Uterus (tissue), 2 donors: ENCODE measurements around the gene UPK1A.
"Not testable (repeated sequence)": the region's sequence is repeated elsewhere in the genome, so short reads cannot be mapped to it uniquely, and the experiment has no call there.

ENCODE experiments used
- POLR2A ChIP-seq, 2 donors: fragments of 450-650 bp; IDR thresholded peaks; one replicate each; pipeline ENCODE4 v1.6.1; 2016; ENCODE audit warnings: antibody characterized with exemption in 2 of 2, mild to moderate bottlenecking in 1 of 2, moderate library complexity in 1 of 2
- TF ChIP-seq, protein P1 (sequence below), 4 experiments: fragments of 200-600 bp in 2 of 4; fragments of 450-650 bp in 2 of 4; sonication (generic) in 2 of 4; IDR thresholded peaks; one replicate each; pipeline ENCODE4 v1.5.1; 2016 to 2019; ENCODE audit warnings: antibody characterized with exemption in 4 of 4, mild to moderate bottlenecking in 2 of 4, moderate library complexity in 1 of 4

DNA sequence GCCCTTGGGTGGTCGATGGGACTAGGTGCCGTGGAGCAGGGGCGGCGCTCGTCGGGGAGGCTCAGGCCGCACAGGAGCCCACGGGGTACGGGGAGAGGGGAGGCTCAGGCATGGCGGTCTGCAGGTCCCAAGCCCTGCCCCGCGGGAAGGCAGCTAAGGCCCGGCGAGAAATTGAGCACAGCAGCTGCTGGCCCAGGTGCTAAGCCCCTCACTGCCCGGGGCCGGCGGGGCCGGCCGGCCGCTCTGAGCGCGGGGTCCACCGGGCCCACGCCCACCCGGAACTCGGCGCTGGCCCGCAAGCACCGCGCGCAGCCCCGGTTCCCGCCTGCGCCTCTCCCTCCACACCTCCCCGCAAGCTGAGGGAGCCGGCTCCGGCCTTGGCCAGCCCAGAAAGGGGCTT, 24.8 kb downstream of the UPK1A start:
- TF ChIP-seq, protein P1, sequence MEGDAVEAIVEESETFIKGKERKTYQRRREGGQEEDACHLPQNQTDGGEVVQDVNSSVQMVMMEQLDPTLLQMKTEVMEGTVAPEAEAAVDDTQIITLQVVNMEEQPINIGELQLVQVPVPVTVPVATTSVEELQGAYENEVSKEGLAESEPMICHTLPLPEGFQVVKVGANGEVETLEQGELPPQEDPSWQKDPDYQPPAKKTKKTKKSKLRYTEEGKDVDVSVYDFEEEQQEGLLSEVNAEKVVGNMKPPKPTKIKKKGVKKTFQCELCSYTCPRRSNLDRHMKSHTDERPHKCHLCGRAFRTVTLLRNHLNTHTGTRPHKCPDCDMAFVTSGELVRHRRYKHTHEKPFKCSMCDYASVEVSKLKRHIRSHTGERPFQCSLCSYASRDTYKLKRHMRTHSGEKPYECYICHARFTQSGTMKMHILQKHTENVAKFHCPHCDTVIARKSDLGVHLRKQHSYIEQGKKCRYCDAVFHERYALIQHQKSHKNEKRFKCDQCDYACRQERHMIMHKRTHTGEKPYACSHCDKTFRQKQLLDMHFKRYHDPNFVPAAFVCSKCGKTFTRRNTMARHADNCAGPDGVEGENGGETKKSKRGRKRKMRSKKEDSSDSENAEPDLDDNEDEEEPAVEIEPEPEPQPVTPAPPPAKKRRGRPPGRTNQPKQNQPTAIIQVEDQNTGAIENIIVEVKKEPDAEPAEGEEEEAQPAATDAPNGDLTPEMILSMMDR (IDR thresholded peaks at IDR 0.05) = not testable (repeated sequence)
- not testable (repeated sequence) for TF ChIP-seq POLR2A (IDR thresholded peaks at IDR 0.05)
